Raji (cell line): ENCODE results near the gene APOL2.

Source experiments
- POLR2A ChIP-seq: IDR thresholded peaks from 2 replicates; pipeline ENCODE4 v1.6.1; 2011; ENCODE audit warnings: low read depth, low read length, control low read depth; ENCODE audit not compliant: insufficient read depth

Gene APOL2

GRCh38 chr22:36239401-36240171, at the start of gene APOL2:
APOL2 (minus strand) TSS chr22:36239527; CDS start chr22:36233162, 6,365 bp downstream.
- peak; percentile 79 for TF ChIP-seq POLR2A

GRCh38 chr22:36288571-36289405, 49.5 kb upstream of the APOL2 start:
- TF ChIP-seq POLR2A: no peak

GRCh38 chr22:36287881-36288515, 48.7 kb upstream of the APOL2 start:
- TF ChIP-seq POLR2A: no peak

- no peak for TF ChIP-seq POLR2A
Observed at GRCh38 chr22:36286096-36286957, 47.0 kb upstream of the APOL2 start.

GRCh38 chr22:36285545-36285944, 46.2 kb upstream of the APOL2 start:
- TF ChIP-seq POLR2A: no peak

- no peak for TF ChIP-seq POLR2A
Observed at GRCh38 chr22:36285017-36285416, 45.7 kb upstream of the APOL2 start.

- TF ChIP-seq POLR2A: no peak
Observed at GRCh38 chr22:36284171-36284571, 44.8 kb upstream of the APOL2 start.

- TF ChIP-seq POLR2A: no peak
Observed at GRCh38 chr22:36282328-36282831, 43.1 kb upstream of the APOL2 start.

GRCh38 chr22:36281781-36282327, 42.5 kb upstream of the APOL2 start:
- no peak for TF ChIP-seq POLR2A

GRCh38 chr22:36280379-36280778, 41.1 kb upstream of the APOL2 start:
- TF ChIP-seq POLR2A: no peak

GRCh38 chr22:36279219-36279666, 39.9 kb upstream of the APOL2 start:
- no peak for TF ChIP-seq POLR2A

GRCh38 chr22:36277482-36278291, 38.4 kb upstream of the APOL2 start:
- TF ChIP-seq POLR2A: no peak

- no peak for TF ChIP-seq POLR2A
Observed at GRCh38 chr22:36274531-36274930, 35.2 kb upstream of the APOL2 start.
